Measurements from ENCODE around the gene MC1R. TPM values are rescaled to one million over a fixed set of nuclear protein-coding genes. Genes with fewer than 3 reads are reported as not detected.

Gene MC1R
- total RNA-seq = 1 to 10 TPM in 1 of 2 donors, under 1 TPM in 1; 0.19 to 3.3 TPM
- under 1 TPM; 0.24 to 0.37 TPM for polyA plus RNA-seq

DNA sequence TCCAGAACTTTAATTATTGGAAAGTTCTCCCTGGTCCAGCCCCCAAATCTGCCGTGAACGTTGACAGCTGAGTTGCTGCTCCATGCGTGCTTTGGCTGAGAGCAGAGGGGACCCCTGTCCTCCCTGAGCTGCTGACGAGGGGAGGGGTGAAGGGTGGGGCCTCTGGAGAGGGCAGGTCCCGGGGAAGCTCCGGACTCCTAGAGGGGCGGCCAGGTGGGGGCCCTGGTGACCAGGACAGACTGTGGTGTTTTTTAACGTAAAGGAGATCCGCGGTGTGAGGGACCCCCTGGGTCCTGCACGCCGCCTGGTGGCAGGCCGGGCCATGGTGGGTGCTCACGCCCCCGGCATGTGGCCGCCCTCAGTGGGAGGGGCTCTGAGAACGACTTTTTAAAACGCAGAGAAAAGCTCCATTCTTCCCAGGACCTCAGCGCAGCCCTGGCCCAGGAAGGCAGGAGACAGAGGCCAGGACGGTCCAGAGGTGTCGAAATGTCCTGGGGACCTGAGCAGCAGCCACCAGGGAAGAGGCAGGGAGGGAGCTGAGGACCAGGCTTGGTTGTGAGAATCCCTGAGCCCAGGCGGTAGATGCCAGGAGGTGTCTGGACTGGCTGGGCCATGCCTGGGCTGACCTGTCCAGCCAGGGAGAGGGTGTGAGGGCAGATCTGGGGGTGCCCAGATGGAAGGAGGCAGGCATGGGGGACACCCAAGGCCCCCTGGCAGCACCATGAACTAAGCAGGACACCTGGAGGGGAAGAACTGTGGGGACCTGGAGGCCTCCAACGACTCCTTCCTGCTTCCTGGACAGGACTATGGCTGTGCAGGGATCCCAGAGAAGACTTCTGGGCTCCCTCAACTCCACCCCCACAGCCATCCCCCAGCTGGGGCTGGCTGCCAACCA lies at the start of gene MC1R:
Gene MC1R (plus strand): TSS at position 410 of the 895 bp plus-strand sequence. CDS start 397 bp downstream, at position 807.
- WGBS = 8% methylated on average over 23 of the region's 23 CpGs
- Histone ChIP-seq H3K27ac (ENCODE audit: low read depth in 1 of 2, low read length in 2 of 2) (no peak within 1 kb of the TSS), H3K36me3 (ENCODE audit: control insufficient read depth in 4 of 4, insufficient read depth in 3 of 4, low read depth in 1 of 4, low read length in 3 of 4) (no peaks in the 10 kb centered on the region), H3K4me1 (ENCODE audit: control insufficient read depth in 4 of 4, insufficient read depth in 4 of 4, low read length in 3 of 4) (peaks cover 2 to 17% (median 8%) of the 10 kb centered on the region in 4 donors), H3K27me3 (ENCODE audit: control insufficient read depth in 4 of 4, insufficient read depth in 4 of 4, low read length in 3 of 4) (peaks cover 0 to 3% (median under 1%) of the 10 kb centered on the region in 4 donors), H3K4me3 (ENCODE audit: low read depth in 1 of 3, low read length in 3 of 3) (no peak within 1 kb of the TSS), H3K9ac (ENCODE audit: low read depth in 1 of 2, low read length in 2 of 2) (no peak within 1 kb of the TSS), H3K9me3 (ENCODE audit: control insufficient read depth in 4 of 4, low read length in 3 of 4) (no peaks in the 10 kb centered on the region)
- DNase-seq (ENCODE audit: low spot score) = no peak
- TF ChIP-seq SP1 (IDR thresholded peaks at IDR 0.05) = no peak
- TF ChIP-seq YY1 (IDR thresholded peaks at IDR 0.05) = no peak
- TF ChIP-seq NR2F2 (IDR thresholded peaks at IDR 0.05) = no peak
- TF ChIP-seq RXRA (IDR thresholded peaks at IDR 0.05) = no peak
- TF ChIP-seq, protein P1, sequence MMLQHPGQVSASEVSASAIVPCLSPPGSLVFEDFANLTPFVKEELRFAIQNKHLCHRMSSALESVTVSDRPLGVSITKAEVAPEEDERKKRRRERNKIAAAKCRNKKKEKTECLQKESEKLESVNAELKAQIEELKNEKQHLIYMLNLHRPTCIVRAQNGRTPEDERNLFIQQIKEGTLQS (IDR thresholded peaks at IDR 0.05) = no peak
- no peak for TF ChIP-seq RAD21 (IDR thresholded peaks at IDR 0.05)
- TF ChIP-seq EGR1 (IDR thresholded peaks at IDR 0.05; ENCODE audit: low read depth in 2 of 2) = no peak
- TF ChIP-seq GABPA (IDR thresholded peaks at IDR 0.05 in 1 of 2, conservative IDR thresholded peaks at IDR 0.05 in 1 of 2) = no peak
- TF ChIP-seq JUND (IDR thresholded peaks at IDR 0.05) = no peak
- TF ChIP-seq, protein P2, sequence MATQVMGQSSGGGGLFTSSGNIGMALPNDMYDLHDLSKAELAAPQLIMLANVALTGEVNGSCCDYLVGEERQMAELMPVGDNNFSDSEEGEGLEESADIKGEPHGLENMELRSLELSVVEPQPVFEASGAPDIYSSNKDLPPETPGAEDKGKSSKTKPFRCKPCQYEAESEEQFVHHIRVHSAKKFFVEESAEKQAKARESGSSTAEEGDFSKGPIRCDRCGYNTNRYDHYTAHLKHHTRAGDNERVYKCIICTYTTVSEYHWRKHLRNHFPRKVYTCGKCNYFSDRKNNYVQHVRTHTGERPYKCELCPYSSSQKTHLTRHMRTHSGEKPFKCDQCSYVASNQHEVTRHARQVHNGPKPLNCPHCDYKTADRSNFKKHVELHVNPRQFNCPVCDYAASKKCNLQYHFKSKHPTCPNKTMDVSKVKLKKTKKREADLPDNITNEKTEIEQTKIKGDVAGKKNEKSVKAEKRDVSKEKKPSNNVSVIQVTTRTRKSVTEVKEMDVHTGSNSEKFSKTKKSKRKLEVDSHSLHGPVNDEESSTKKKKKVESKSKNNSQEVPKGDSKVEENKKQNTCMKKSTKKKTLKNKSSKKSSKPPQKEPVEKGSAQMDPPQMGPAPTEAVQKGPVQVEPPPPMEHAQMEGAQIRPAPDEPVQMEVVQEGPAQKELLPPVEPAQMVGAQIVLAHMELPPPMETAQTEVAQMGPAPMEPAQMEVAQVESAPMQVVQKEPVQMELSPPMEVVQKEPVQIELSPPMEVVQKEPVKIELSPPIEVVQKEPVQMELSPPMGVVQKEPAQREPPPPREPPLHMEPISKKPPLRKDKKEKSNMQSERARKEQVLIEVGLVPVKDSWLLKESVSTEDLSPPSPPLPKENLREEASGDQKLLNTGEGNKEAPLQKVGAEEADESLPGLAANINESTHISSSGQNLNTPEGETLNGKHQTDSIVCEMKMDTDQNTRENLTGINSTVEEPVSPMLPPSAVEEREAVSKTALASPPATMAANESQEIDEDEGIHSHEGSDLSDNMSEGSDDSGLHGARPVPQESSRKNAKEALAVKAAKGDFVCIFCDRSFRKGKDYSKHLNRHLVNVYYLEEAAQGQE (IDR thresholded peaks at IDR 0.05) = no peak

DNA sequence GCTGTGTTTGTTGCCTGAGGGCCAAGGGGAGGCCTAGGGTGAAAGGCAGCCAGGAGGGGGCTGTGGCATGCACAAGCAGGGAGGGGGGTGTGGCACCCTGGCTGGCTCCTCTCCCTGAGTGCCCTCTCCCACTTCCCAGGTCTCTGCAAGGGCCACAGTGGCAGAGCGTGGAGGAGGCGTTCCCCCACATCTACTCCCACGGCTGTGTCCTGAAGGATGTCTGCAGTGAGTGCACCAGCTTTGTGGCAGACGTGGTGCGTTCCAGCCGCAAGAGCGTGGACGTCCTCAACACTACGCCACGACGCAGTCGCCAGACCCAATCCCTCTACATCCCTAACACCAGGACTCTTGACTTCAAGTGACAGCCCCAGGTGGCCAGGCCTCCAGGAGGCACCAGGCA lies 48.8 kb upstream of the MC1R start:
- Histone ChIP-seq H3K36me3 (ENCODE audit: control insufficient read depth in 4 of 4, insufficient read depth in 3 of 4, low read depth in 1 of 4, low read length in 3 of 4) (peaks cover 0 to 2% (median 0%) of the 10 kb centered on the region in 4 donors), H3K9ac (ENCODE audit: low read depth in 1 of 2, low read length in 2 of 2) (no peak overlapping the region), H3K27me3 (ENCODE audit: control insufficient read depth in 4 of 4, insufficient read depth in 4 of 4, low read length in 3 of 4) (no peaks in the 10 kb centered on the region), H3K9me3 (ENCODE audit: control insufficient read depth in 4 of 4, low read length in 3 of 4) (peaks cover 0 to 3% (median 1%) of the 10 kb centered on the region in 4 donors), H3K4me3 (ENCODE audit: low read depth in 1 of 3, low read length in 3 of 3) (no peak overlapping the region), H3K4me1 (ENCODE audit: control insufficient read depth in 4 of 4, insufficient read depth in 4 of 4, low read length in 3 of 4) (peaks cover 2 to 18% (median 13%) of the 10 kb centered on the region in 4 donors), H3K27ac (ENCODE audit: low read depth in 1 of 2, low read length in 2 of 2) (no peak overlapping the region)
- DNase-seq (ENCODE audit: low spot score) = no peak
- WGBS = 97% methylated on average over 12 of the region's 12 CpGs
- TF ChIP-seq, protein P1 (IDR thresholded peaks at IDR 0.05) = no peak
- no peak for TF ChIP-seq SP1 (IDR thresholded peaks at IDR 0.05)
- TF ChIP-seq YY1 (IDR thresholded peaks at IDR 0.05) = no peak
- no peak for TF ChIP-seq RXRA (IDR thresholded peaks at IDR 0.05)
- no peak for TF ChIP-seq FOXA1 (IDR thresholded peaks at IDR 0.05)
- TF ChIP-seq RAD21 (IDR thresholded peaks at IDR 0.05) = no peak
- no peak for TF ChIP-seq EGR1 (IDR thresholded peaks at IDR 0.05; ENCODE audit: low read depth in 2 of 2)
- no peak for TF ChIP-seq TAF1 (conservative IDR thresholded peaks at IDR 0.05)
